NOMO-1 treated with DMSO at 0.1 percent for 48 hours (cell line): ENCODE results near the gene TIMM50.
A peak's percentile ranks its signal among the peaks of the same experiment; 100 is the strongest.
"Not testable (repeated sequence)": the region's sequence is repeated elsewhere in the genome, so short reads cannot be mapped to it uniquely, and the experiment has no call there.

Experiments
- DNase-seq: peaks from one replicate; lab custom pipeline; 2025; ENCODE audit not compliant: unreplicated experiment; lab: John Stamatoyannopoulos, UW

The TIMM50 gene

GRCh38 chr19:39469036-39469435 is 11.6 kb upstream of the TIMM50 start:
- DNase-seq: no peak

DNA sequence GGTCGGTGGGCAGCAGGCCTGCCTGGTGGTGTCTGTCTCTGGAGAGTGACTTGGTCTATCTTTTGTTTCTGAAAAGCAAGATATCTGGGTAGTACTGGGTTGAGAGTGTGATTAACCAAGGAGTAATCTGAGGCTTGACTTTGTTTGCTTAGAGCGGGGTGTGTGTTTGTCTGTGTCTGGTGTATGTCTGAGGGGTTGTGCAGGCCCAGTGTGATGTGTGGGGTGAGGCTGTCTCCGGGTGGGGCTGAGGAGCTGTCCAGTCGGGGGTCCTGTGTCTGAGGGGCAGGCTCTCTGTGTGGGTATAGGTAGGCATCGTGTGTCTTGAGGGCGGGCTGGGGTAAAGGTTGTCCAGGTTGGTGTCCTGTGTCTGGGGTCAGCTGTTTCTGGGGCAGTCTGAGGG is 11.1 kb upstream of the TIMM50 start:
- no peak for DNase-seq

GRCh38 chr19:39470724-39471339 is 9.8 kb upstream of the TIMM50 start:
- no peak for DNase-seq

DNA sequence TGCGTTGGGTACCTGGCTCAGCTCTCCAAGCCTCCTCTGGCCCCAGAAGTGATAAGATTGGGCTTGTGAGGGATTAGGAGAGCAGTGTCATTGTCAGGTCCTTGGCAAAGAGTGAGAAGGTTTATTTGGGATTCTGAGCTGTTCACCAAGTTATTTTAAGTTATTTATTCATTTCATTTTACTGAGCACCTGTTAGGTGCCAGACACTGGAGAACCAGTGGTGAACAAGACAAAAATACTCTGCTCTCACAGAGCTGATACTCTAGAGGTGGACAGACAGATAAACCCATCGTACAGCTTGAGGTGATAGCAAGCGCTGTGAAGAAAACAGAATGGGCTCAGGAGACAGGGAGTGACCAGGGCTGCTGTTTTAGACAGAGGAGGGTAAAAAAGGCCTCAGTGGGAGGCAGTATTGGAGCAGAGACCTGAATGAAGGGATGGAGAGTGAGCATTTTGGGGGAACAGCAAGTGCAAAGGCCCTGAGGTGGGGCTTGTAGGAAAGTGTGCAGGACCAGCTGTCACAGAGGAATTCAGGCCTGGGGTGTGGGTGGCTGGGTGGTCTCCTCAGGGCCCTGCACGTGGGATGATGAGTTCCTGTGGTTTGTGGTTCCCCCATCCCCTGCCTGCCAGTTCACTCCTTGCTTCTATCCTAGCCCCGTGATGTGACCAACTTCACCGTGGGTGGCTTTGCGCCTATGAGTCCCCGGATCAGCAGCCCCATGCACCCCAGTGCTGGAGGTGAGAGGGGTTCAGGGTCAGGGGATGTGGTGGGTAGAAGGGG is 8.7 kb upstream of the TIMM50 start:
- no peak for DNase-seq

- DNase-seq: no peak
Measured at GRCh38 chr19:39472746-39473442, 7.7 kb upstream of the TIMM50 start.

DNA sequence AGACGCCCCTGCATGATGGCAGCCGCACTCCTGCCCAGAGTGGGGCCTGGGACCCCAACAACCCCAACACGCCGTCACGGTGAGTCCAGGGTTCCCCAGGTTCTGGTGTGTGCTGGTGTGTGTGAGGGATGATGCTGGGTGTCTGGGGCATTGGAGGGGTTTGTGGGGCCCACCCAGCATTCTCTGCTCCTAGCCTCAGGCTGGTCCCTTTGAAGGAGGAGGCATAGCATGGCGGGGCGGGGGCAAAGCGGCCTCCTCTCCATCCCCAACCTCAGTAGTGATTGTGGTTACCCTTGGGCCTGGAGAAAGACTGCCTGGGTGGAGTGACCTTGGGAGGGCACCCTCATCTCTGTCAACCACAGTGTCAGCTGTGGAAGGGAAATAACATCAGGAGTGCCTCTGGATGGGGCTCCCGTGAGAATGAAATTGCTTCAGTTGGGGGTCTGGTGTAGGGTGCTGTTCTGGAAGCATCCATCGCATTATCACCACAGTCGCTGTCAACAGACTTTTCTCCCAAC is 7.1 kb upstream of the TIMM50 start:
- DNase-seq: no peak

- DNase-seq: peak; percentile 0
Measured at GRCh38 chr19:39474139-39474620, 6.5 kb upstream of the TIMM50 start.

DNA sequence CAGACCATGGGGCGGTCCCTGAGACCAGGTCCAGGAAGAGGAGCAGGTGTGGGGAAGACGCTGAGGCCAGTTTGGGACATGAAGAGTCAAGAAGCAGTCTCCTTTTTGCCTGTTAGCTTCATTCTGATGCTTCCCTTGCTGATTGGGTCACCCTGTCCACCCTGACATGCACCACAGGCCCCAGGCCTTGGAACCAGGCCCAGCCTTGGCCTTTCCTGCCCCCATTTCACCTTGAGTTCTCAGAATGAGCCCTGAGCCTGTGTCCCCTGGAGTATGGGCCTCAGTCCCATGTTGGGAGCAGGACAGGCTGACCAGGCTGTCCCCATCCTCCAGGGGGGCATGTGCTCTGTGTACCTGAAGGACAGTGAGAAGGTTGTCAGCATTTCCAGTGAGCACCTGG is 4.9 kb upstream of the TIMM50 start:
- DNase-seq: no peak

DNA sequence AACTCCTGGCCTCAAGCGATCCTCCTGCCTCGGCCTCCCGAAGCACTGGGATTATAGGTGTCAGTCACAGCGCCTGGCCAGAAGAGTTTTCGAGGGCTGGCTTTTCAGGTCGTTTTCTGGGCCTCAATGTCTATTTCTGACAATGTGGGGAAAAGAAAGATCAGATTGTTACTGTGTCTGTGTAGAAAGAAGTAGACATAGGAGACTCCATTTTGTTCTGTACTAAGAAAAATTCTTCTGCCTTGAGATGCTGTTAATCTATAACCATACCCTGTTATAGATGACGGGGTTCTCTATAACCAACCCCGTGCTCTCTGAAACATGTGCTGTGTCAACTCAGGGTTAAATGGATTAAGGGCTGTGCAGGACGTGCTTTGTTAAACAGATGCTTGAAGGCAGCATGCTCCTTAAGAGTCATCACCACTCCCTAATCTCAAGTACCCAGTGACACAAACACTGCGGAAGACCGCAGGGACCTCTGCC is 1.3 kb upstream of the TIMM50 start:
- not testable (repeated sequence) for DNase-seq

GRCh38 chr19:39479916-39480315 is 722 bp upstream of the TIMM50 start:
- no peak for DNase-seq

GRCh38 chr19:39481229-39481545 is 549 bp downstream of the TIMM50 start:
- DNase-seq: no peak

DNA sequence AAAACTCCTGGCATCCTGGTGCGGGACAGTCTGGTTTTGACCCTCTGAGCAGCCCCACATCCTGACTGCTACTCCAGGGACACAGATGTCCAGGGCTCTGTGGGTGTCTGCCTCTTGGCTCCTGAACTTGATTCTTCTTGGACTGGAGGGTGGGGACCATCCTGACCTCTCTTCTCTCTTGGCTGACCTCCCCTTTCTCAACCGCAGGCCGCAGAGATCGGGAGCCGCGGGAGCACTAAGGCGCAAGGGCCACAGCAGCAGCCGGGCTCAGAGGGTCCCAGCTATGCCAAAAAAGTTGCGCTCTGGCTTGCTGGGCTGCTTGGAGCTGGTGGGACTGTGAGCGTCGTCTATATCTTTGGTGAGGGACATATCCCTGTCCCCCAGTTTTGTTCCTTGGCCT is 1.0 kb downstream of the TIMM50 start:
- no peak for DNase-seq

DNA sequence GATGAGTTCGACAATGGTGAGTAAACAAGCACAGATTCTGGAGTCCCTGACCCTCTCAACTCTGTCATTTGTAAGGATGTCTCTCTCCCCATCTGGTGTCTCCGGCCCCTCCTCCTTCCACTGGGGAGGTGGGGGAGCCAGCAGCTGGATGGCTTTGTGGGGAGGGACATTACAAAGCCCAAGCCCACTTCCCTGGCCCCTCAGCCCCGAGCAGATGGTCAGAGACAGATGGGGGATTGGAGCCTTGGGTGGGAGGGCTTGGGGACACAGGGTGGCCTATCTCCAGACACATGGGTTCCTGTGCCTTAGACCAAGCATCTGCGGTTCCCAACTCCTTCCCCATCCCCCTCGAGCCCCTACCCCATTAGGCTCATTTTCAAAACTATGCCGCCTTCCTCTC is 2.5 kb downstream of the TIMM50 start:
- DNase-seq: no peak

DNA sequence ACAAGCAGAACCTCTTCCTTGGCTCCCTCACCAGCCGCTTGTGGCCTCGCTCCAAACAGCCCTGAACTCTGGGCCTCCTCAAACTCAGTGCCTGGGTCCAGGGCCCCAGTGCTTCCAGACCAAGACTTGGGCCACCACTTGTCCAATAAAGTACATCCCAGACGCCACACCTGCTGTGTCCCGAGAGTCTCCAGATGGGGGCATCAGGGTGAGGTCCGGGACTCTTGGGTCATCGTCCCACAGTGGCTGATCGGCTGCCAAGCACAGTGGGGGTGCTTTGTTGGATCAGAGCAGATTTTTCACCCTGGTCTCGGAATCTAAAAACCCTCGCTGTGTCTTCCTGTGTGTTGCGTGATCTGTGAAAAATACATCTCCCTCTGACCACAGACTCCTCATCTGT is 9.1 kb downstream of the TIMM50 start:
- no peak for DNase-seq

DNA sequence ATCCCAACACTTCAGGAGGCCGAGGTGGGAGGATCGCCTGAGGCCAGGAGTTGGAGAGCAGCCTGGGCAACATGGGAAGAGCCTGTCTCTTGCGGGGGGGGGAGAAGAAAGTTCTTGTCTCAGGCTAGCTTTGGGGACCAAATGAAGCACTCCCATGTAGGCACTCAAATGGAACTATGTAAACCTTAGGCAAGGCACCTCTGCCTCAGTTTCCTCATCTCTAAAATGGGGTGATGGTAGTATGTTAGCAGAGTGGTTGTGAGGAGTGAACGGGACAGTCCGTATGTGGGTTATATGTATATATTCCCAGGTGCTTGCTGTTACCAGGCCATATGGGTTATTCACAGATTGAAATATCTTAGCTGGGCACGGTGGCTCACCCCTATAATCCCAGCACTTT is 11.6 kb downstream of the TIMM50 start:
- no peak for DNase-seq

GRCh38 chr19:39492788-39493187 is 12.2 kb downstream of the TIMM50 start:
- DNase-seq: no peak

DNA sequence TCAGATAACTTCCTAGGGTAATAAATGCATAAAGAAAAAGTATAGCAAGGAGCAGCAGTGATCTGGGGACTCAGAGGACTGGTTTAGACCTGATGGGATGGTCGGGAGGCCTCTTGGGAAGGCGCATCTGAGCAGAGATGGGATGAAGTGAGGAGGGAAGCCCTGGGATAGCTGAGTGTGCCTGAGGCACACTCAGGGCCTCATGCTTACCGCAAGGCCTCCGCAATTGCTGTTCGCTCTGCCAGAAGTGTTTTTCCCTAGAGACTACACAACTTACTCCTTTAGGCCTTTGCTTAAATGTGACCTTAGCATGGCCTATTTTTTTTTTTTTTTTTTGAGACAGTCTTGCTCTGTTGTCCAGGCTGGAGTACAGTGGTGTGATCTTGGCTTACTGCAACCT is 14.0 kb downstream of the TIMM50 start:
- no peak for DNase-seq

- no peak for DNase-seq
Measured at GRCh38 chr19:39496063-39496462, 15.4 kb downstream of the TIMM50 start.

DNA sequence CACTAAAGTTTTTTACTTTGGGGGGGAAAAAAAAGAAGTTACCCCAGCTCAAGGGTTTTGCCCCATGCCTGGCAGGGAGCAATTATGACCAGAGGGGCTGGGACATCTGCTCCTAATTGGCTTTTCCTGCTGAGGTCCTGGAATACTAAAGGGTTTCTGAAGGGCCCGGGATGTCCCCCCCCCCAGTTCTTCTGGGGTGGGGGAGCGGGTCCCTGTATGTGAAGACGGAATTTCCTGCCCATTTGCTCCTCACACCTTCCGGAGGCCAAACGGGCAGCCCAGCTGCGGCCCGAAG is 17.0 kb downstream of the TIMM50 start:
- DNase-seq: no peak

DNA sequence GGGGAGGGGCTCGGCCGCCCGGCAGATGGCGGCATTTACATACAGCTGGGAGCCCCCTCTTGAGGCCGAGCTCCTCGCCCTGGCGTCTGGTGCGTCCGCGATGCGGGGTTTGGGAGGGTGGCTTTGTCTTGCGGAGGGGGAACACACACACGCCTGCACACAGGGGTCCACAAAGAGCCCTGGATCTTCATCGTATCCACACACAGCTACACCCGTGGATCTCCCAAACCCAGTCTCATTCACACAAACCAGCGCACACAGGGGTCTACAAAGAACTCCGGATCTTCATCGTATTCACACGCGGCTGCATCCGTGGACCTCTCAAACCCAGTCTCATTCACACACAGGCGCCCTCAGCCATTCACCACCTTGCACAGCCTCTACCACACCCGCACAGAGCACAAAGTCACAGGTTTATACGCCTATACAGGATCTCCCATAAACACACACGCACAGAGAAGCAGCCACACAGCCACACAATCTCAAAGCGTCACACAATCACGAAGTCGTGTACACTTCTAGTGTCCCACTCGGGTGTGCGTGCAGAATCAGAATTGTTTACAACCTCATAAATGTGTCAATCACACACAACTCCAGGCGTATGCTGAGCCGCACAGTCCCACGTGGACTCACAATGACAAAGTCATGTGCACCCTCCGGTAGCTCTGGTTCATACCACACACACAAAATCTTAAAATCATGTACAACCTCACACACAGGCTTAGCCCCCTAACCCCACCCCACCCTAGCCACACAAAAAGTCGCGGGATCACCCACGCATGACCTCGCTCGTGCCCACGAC is 17.6 kb downstream of the TIMM50 start:
- DNase-seq: peak; percentile 31
